Kidney (tissue), 14 donors: ENCODE results near the gene VASP. TPM values are rescaled to one million over a fixed set of nuclear protein-coding genes. Genes with fewer than 3 reads are reported as not detected.

Experiments
- DNase-seq, 5 donors: peaks; one replicate each; pipeline ENCODE4 v3.0.0-alpha.2; 2013 to 2020
- FAIRE-seq: peaks from 2 replicates; lab custom pipeline; 2012; peaks lifted over from hg19 to GRCh38; lab: Jason Lieb, UNC
- H3K27ac ChIP-seq, 2 donors: one replicate each; pipeline ENCODE4 v1.7.0; 2013; ENCODE audit warnings: low read depth in 2 of 2, low read length in 2 of 2, inconsistent platforms in 1 of 2
- H3K27me3 ChIP-seq: one replicate; pipeline ENCODE4 v1.7.1; 2013; ENCODE audit warnings: low read length, inconsistent platforms; ENCODE audit not compliant: control insufficient read depth, insufficient read depth
- H3K36me3 ChIP-seq, 3 donors: one replicate each; pipeline versions ENCODE4 v1.7.0 to v1.7.1; 2013; ENCODE audit warnings: low read length in 3 of 3, control low read depth in 1 of 3, inconsistent platforms in 1 of 3; ENCODE audit not compliant: insufficient read depth in 3 of 3, control insufficient read depth in 2 of 3
- H3K4me1 ChIP-seq, 3 donors: one replicate each; pipeline versions ENCODE4 v1.7.0 to v1.7.1; 2013; ENCODE audit warnings: low read length in 3 of 3, inconsistent platforms in 1 of 3, low read depth in 1 of 3; ENCODE audit not compliant: control insufficient read depth in 2 of 3, insufficient read depth in 2 of 3
- H3K4me3 ChIP-seq, 3 donors: one replicate each; pipeline versions ENCODE4 v1.7.0 to v1.8.1; 2013; ENCODE audit warnings: low read length in 3 of 3, control low read depth in 1 of 3, inconsistent platforms in 1 of 3
- H3K9ac ChIP-seq, 3 donors: one replicate each; pipeline versions ENCODE4 v1.7.0 to v1.7.1; 2013; ENCODE audit warnings: low read length in 3 of 3, control low read depth in 1 of 3, inconsistent platforms in 1 of 3
- H3K9me3 ChIP-seq, 3 donors: one replicate each; pipeline versions ENCODE4 v1.7.0 to v1.7.1; 2013; ENCODE audit warnings: low read length in 3 of 3, control low read depth in 1 of 3, inconsistent platforms in 1 of 3; ENCODE audit not compliant: control insufficient read depth in 2 of 3, insufficient read depth in 1 of 3
- intact Hi-C: fragments of 100-400 bp; cut with DNase I; formaldehyde crosslinking; loops from one replicate; pipeline ENCODE4 v1.11.1; 2022
- polyA plus RNA-seq: library from polyadenylated mRNA; stranded (reverse); fragments of 350-450 nt; fragmentation: Illumina TruSeq; extraction: RNeasy Lipid Tissue Mini Kit (QIAGEN cat#74804); gene quantifications from one replicate; pipeline ENCODE4 v1.2.3, GENCODE V29; 2014; ENCODE audit warnings: low read depth, low replicate concordance; ENCODE audit not compliant: insufficient read depth
- total RNA-seq: library from RNA; stranded (reverse); fragmentation: NEBNext Ultra II Directional; extraction: Animal tissue kit (Norgen Biotek cat#: 25700); gene quantifications from one replicate; pipeline ENCODE4 v1.2.1, GENCODE V29; 2021
- TF ChIP-seq, protein P1 (sequence below): IDR thresholded peaks from 3 replicates; pipeline ENCODE4 v1.5.1; 2012; ENCODE audit warnings: mild to moderate bottlenecking, moderate library complexity, borderline replicate concordance; ENCODE audit not compliant: insufficient read depth; ENCODE audit errors: extremely low read depth
- donor health status: control.
- donor health status: control.
- donor health status: control.
- donor health status: control.
- donor health status: control.
- donor health status: DM: yes; HTN: yes; CAD: no.
- donor health status: Normal renal cell carcinoma (clear cell type).

The VASP gene
- total and polyA plus RNA-seq, 2 donors from 2014 or later = 36.3 to 105 TPM

DNA sequence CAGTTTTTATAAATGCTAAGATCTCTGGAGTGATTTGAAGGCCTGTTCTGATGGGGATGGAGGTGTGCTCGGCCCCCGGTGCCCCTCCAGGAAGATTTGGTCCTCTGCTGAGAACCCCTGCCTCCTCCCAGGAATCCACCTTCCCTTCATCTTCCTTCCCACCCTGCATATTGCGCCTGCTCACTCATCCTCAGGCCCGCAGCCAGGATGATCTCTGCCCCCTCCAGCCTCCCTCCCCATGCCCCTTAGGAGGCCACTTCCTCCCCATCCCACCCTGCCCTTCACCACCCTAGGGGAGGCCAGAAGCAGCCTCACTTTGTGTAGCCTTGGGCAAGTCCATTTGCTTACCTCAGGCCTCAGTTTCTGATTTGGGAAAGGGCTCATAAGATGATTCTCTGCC is 19.7 kb downstream of the VASP start:
- no peak for DNase-seq
- H3K27me3 ChIP-seq = peaks cover 2% of the 10 kb centered on the region
- no peak overlapping the region for H3K4me3 ChIP-seq
- no peak for FAIRE-seq
- H3K36me3 ChIP-seq = peaks cover 4 to 13% (median 5%) of the 10 kb centered on the region in 3 donors
- no peaks in the 10 kb centered on the region for H3K9me3 ChIP-seq
- intact Hi-C loops = no loop called here
- H3K27ac ChIP-seq = no peak overlapping the region
- TF ChIP-seq, protein P1, sequence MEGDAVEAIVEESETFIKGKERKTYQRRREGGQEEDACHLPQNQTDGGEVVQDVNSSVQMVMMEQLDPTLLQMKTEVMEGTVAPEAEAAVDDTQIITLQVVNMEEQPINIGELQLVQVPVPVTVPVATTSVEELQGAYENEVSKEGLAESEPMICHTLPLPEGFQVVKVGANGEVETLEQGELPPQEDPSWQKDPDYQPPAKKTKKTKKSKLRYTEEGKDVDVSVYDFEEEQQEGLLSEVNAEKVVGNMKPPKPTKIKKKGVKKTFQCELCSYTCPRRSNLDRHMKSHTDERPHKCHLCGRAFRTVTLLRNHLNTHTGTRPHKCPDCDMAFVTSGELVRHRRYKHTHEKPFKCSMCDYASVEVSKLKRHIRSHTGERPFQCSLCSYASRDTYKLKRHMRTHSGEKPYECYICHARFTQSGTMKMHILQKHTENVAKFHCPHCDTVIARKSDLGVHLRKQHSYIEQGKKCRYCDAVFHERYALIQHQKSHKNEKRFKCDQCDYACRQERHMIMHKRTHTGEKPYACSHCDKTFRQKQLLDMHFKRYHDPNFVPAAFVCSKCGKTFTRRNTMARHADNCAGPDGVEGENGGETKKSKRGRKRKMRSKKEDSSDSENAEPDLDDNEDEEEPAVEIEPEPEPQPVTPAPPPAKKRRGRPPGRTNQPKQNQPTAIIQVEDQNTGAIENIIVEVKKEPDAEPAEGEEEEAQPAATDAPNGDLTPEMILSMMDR = no peak
- H3K4me1 ChIP-seq = peaks cover 0 to 7% (median 0%) of the 10 kb centered on the region in 3 donors
- no peak overlapping the region for H3K9ac ChIP-seq

DNA sequence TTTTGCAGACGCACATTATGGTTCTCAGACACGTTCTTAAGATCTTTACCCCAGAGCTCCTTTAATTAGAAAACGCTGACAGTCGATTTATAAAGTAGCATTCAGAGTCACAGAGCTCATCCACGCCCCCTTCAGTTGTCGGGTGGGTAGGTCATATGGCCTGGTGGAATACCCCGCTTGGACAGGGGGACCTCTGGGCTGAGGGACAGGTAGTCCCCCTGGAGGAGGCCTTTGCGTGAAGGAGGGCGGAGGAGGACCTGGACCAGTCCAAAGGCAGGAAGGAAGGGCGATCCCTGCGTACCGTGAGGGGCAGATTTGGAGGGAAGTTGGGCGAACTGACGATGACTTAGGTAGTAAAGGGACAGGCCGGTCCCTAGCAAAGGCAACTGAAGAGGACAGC is 20.5 kb downstream of the VASP start:
- intact Hi-C loops = no loop called here
- TF ChIP-seq, protein P1 = no peak
- Histone ChIP-seq H3K27ac (peak overlapping the region in 1 of 2 donors; percentile 25), H3K9me3 (no peaks in the 10 kb centered on the region), H3K27me3 (peaks cover 2% of the 10 kb centered on the region), H3K36me3 (peaks cover 4 to 13% (median 5%) of the 10 kb centered on the region in 3 donors), H3K4me1 (peaks cover 0 to 7% (median 0%) of the 10 kb centered on the region in 3 donors), H3K4me3 (no peak overlapping the region), H3K9ac (no peak overlapping the region)
- FAIRE-seq = no peak
- DNase-seq = peak in 1 of 5 donors; percentile 73

DNA sequence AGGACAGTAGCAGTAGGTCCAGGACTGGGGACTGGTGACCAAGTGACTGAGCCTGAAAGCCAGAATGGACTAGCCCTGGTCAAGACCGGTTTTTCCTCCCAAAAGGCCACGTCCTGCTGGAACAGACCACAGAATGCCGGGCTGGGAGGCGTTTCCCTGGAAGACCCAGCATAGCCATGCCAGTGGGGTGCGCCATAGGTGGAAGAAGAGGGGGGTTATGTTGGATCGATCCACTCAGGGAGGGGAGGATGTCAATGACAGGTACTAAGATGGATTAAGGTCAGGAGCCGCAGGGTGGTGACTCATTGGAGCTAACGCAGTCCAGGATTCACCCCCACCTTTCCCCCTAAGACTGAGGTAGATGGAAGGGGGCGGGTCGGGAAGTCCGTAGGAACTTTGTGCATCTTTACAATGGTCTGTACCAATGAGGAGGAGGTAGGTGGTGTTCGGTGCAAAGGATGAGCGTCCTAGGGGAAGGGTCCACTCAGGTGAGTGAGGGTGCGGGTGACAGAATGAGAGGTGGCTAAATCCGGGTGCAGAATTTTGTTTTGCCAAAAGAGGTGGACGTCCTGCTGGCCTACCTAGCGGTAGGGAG is 21.0 kb downstream of the VASP start:
- H3K27ac ChIP-seq = no peak overlapping the region

More for the DNA sequence above, 21.0 kb downstream of the VASP start:
- H3K27me3 ChIP-seq = peaks cover 2% of the 10 kb centered on the region
- FAIRE-seq (no peak), DNase-seq (peak in 2 of 5 donors; percentile 20 to 78)
- no peaks in the 10 kb centered on the region for H3K9me3 ChIP-seq
- peaks cover 4 to 13% (median 5%) of the 10 kb centered on the region in 3 donors for H3K36me3 ChIP-seq
- H3K9ac ChIP-seq = no peak overlapping the region
- H3K4me1 ChIP-seq = peaks cover 0 to 7% (median 0%) of the 10 kb centered on the region in 3 donors
- intact Hi-C loops = no loop called here
- H3K4me3 ChIP-seq = peak overlapping the region; percentile 12 to 51 (median 36)
- TF ChIP-seq, protein P1 = no peak
